Lower leg skin (tissue), 3 donors: ENCODE measurements around the gene CD46.

Experiments
- CTCF ChIP-seq, 3 donors: fragments of 450-650 bp; IDR thresholded peaks; one replicate each; pipeline ENCODE4 v1.5.1; 2016; ENCODE audit warnings: antibody characterized with exemption in 3 of 3, mild to moderate bottlenecking in 3 of 3, moderate library complexity in 2 of 3
- POLR2A ChIP-seq, 2 donors: fragments of 450-650 bp; IDR thresholded peaks; one replicate each; pipeline ENCODE4 v1.6.1; 2016 to 2017; ENCODE audit warnings: antibody characterized with exemption in 2 of 2, mild to moderate bottlenecking in 1 of 2, moderate library complexity in 1 of 2

- TF ChIP-seq CTCF (IDR thresholded peaks at IDR 0.05): no peak
- TF ChIP-seq POLR2A (IDR thresholded peaks at IDR 0.05): no peak
These were observed 39.4 kb downstream of the CD46 start for GRCh38 chr1:207791290-207791689.
